Measurements from ENCODE around the gene OR6C6. TPM values are rescaled to one million over a fixed set of nuclear protein-coding genes. Genes with fewer than 3 reads are reported as not detected.

The OR6C6 gene
- polyA plus RNA-seq, 3 donors from 2014 or later: not detected

Other genes starting within 250 kb of the OR6C6 start
- gene OR9K2, start 170.2 kb downstream of the OR6C6 start, polyA plus RNA-seq: not detected
- gene OR10A7, start 75.5 kb downstream of the OR6C6 start, polyA plus RNA-seq: not detected
- not detected for gene OR6C74, start 52.0 kb downstream of the OR6C6 start, polyA plus RNA-seq
- not detected for gene OR6C1, start 17.8 kb upstream of the OR6C6 start, polyA plus RNA-seq
- not detected for gene OR6C3, start 34.2 kb upstream of the OR6C6 start, polyA plus RNA-seq
- not detected for gene OR6C75, start 66.4 kb upstream of the OR6C6 start, polyA plus RNA-seq
- not detected for gene OR6C65, start 104.0 kb upstream of the OR6C6 start, polyA plus RNA-seq
- gene OR6C76, start 129.7 kb upstream of the OR6C6 start, polyA plus RNA-seq: not detected
- gene OR6C2, start 147.5 kb upstream of the OR6C6 start, polyA plus RNA-seq: not detected
- gene OR6C70, start 173.6 kb upstream of the OR6C6 start, polyA plus RNA-seq: not detected
- gene OR6C68, start 195.8 kb upstream of the OR6C6 start, polyA plus RNA-seq: not detected

Data from immature natural killer cell (primary cell).